Hepatocyte (in vitro differentiated cells): Measurements from ENCODE around the gene RBBP4. TPM values are rescaled to one million over a fixed set of nuclear protein-coding genes. Genes with fewer than 3 reads are reported as not detected.
"Not testable (repeated sequence)": the region's sequence is repeated elsewhere in the genome, so short reads cannot be mapped to it uniquely, and the experiment has no call there.

Experiments used
- DNase-seq: peaks from one replicate; pipeline ENCODE4 v3.0.0-alpha.2; 2016; ENCODE audit warnings: low spot score
- H2AFZ ChIP-seq: fragments of 200-600 bp; sonication (generic); 2 replicates; pipeline ENCODE4 v1.6.0; 2016; ENCODE audit warnings: antibody characterized with exemption, mild to moderate bottlenecking
- H3K27ac ChIP-seq: fragments of 200-600 bp; sonication (generic); 2 replicates; pipeline ENCODE4 v1.5.1; 2016; ENCODE audit warnings: mild to moderate bottlenecking
- H3K27me3 ChIP-seq: fragments of 200-600 bp; sonication (generic); 2 replicates; pipeline ENCODE4 v1.6.1; 2016
- H3K36me3 ChIP-seq: fragments of 200-600 bp; sonication (generic); replicated peaks from 2 replicates; pipeline ENCODE4 v1.5.1; 2016; ENCODE audit warnings: low read depth; ENCODE audit not compliant: insufficient read depth
- H3K4me1 ChIP-seq: fragments of 200-600 bp; sonication (generic); 2 replicates; pipeline ENCODE4 v1.5.1; 2016; ENCODE audit warnings: mild to moderate bottlenecking, moderate library complexity; ENCODE audit not compliant: insufficient read depth
- H3K4me2 ChIP-seq: fragments of 200-600 bp; sonication (generic); 2 replicates; pipeline ENCODE4 v1.6.0; 2016
- H3K4me3 ChIP-seq: fragments of 200-600 bp; sonication (generic); 2 replicates; pipeline ENCODE4 v1.5.1; 2016; ENCODE audit warnings: mild to moderate bottlenecking
- H3K79me2 ChIP-seq: fragments of 200-600 bp; sonication (generic); 2 replicates; pipeline ENCODE4 v1.6.0; 2017; ENCODE audit warnings: mild to moderate bottlenecking
- H3K9me2 ChIP-seq: fragments of 200-600 bp; sonication (generic); replicated peaks from 2 replicates; pipeline ENCODE4 v1.6.0; 2017; ENCODE audit warnings: mild to moderate bottlenecking; ENCODE audit not compliant: insufficient read depth
- H3K9me3 ChIP-seq: fragments of 200-600 bp; sonication (generic); 2 replicates; pipeline ENCODE4 v1.5.1; 2016; ENCODE audit warnings: low read depth, mild to moderate bottlenecking
- H4K20me1 ChIP-seq: fragments of 200-600 bp; sonication (generic); 2 replicates; pipeline ENCODE4 v1.6.0; 2016; ENCODE audit warnings: mild to moderate bottlenecking; ENCODE audit not compliant: insufficient read depth, poor library complexity, severe bottlenecking
- EZH2 ChIP-seq: fragments of 200-600 bp; sonication (generic); IDR thresholded peaks from 2 replicates; pipeline ENCODE4 v1.6.1; 2016; ENCODE audit warnings: antibody characterized with exemption, mild to moderate bottlenecking, borderline replicate concordance
- EZH2phosphoT487 ChIP-seq: fragments of 200-600 bp; sonication (generic); IDR thresholded peaks from one replicate; pipeline ENCODE4 v1.6.1; 2018; ENCODE audit warnings: antibody characterized with exemption, mild to moderate bottlenecking, low read depth, moderate library complexity; ENCODE audit not compliant: unreplicated experiment, severe bottlenecking
- WGBS: methylation state at CpG from one replicate; pipeline ENCODE4 v1.1.6; 2016; ENCODE audit warnings: low lambda C conversion rate; ENCODE audit errors: missing lambda C conversion rate; 5-methylcytosine and 5-hydroxymethylcytosine counted together
- polyA plus RNA-seq: library from polyadenylated mRNA; unstranded; fragments of >200 nt; fragmentation: Nextera tagmentation; extraction: Ambion mirVana; gene quantifications from 2 replicates; pipeline ENCODE4 v1.2.1, GENCODE V29; 2016
- total RNA-seq: library from RNA; depleted of rRNA; stranded (reverse); fragments of >200 nt; gene quantifications from 2 replicates; pipeline ENCODE4 v1.2.3, GENCODE V29; 2014
- TF ChIP-seq, protein P1 (sequence below): fragments of 200-600 bp; sonication (generic); IDR thresholded peaks from 2 replicates; pipeline ENCODE4 v1.5.1; 2016; ENCODE audit warnings: antibody characterized with exemption, mild to moderate bottlenecking; ENCODE audit not compliant: poor library complexity

The RBBP4 gene
- total and polyA plus RNA-seq, 2 experiments from 2014 or later = 139 to 177 TPM

DNA sequence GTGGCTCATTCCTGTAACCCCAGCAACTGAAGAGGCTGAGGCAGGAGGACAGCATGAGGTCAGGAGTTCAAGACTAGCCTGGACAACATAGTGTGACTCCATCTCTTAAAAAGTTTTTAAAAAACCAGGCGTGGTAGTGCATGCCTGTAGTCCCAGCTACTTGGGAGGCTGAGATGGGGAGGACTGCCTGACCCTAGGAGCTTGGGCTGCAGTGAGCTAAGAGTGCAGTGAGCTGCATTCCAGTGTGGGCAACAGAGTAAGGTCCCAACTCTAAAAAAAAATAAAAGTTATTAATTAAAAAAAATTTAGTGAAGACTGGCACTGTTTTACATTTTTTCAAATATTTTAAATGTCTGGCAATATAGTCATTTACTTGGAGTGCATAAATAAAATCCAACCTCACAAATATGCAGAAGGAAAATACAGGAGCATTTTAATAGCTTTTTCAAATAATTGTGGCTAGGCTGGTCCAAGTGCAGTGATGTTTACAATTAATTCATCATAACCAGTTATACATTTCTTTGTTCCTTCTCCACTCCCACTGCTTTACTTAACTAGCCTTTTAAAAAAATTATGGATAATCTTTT, 11.4 kb upstream of the RBBP4 start:
- Histone ChIP-seq H2AFZ (no peak overlapping the region), H3K9me2 (no peaks in the 10 kb centered on the region), H3K9me3 (no peaks in the 10 kb centered on the region), H3K27ac (no peak overlapping the region), H3K79me2 (peaks cover 78% of the 10 kb centered on the region), H3K4me1 (no peaks in the 10 kb centered on the region), H4K20me1 (peaks cover 5% of the 10 kb centered on the region), H3K36me3 (no peaks in the 10 kb centered on the region), H3K4me3 (no peak overlapping the region), H3K4me2 (no peak overlapping the region), H3K27me3 (no peaks in the 10 kb centered on the region)
- DNase-seq = no peak
- TF ChIP-seq EZH2phosphoT487 (no peak), EZH2 (no peak)
- TF ChIP-seq, protein P1, sequence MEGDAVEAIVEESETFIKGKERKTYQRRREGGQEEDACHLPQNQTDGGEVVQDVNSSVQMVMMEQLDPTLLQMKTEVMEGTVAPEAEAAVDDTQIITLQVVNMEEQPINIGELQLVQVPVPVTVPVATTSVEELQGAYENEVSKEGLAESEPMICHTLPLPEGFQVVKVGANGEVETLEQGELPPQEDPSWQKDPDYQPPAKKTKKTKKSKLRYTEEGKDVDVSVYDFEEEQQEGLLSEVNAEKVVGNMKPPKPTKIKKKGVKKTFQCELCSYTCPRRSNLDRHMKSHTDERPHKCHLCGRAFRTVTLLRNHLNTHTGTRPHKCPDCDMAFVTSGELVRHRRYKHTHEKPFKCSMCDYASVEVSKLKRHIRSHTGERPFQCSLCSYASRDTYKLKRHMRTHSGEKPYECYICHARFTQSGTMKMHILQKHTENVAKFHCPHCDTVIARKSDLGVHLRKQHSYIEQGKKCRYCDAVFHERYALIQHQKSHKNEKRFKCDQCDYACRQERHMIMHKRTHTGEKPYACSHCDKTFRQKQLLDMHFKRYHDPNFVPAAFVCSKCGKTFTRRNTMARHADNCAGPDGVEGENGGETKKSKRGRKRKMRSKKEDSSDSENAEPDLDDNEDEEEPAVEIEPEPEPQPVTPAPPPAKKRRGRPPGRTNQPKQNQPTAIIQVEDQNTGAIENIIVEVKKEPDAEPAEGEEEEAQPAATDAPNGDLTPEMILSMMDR = no peak
- WGBS = 93% methylated on average over 1 of the region's 1 CpG

DNA sequence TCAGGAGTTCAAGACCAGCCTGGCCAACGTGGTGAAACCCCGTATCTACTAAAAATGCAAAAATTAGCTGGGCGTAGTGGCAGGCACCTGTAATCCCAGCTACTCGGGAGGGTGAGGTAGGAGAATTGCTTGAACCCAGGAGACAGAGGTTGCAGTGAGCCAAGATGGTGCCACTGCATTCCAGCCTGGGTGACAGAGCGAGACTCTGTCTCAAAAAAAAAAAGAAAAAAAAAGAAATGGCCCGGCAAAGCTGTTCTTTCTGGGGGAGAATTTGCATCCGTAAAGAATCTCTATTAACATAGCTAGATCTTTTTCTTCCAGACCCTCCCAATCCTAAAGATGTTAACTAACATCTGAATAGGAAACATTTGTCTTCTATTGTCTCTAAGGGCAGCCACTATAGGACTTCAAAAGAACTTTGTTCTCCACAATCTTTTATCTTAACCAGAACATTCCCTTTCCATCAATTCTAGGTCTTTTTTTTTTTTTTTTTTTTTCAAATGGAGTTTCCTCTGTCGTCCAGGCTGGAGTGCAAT, 8.6 kb upstream of the RBBP4 start:
- not testable (repeated sequence) for H3K4me3 ChIP-seq, H3K27ac ChIP-seq, H2AFZ ChIP-seq, H3K4me1 ChIP-seq, H3K9me2 ChIP-seq, H3K9me3 ChIP-seq, H3K36me3 ChIP-seq, DNase-seq, H4K20me1 ChIP-seq, H3K4me2 ChIP-seq, H3K27me3 ChIP-seq
- peaks cover 74% of the 10 kb centered on the region for H3K79me2 ChIP-seq
- 77% methylated on average over 8 of the region's 8 CpGs for WGBS

DNA sequence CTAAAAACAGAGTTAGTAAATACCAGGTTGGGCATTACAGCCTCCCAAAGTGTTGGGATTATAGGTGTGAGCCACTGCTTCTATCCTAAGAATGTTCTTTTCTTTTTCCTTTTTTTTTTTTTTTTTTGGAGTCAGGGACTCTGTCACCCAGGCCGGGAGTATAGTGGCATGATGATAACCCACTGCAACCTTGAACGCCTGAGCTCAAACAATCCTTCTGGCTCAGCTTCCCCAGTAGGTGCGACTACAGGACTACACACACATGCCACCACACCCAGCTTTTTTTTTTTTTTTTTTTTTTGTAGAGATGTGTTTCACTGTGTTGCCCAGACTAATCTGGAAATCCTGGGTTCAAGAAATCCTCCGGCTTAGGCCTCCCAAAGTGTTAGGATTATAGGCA, 6.6 kb upstream of the RBBP4 start:
- Histone ChIP-seq H3K27me3 (no peaks in the 10 kb centered on the region), H3K27ac (no peak overlapping the region), H3K9me3 (no peaks in the 10 kb centered on the region), H3K4me1 (no peaks in the 10 kb centered on the region), H3K9me2 (no peaks in the 10 kb centered on the region), H3K79me2 (peaks cover 74% of the 10 kb centered on the region), H2AFZ (no peak overlapping the region), H3K36me3 (no peaks in the 10 kb centered on the region), H3K4me2 (no peak overlapping the region), H3K4me3 (no peak overlapping the region), H4K20me1 (peaks cover 2% of the 10 kb centered on the region)
- no peak for DNase-seq
- no peak for TF ChIP-seq EZH2phosphoT487
- no peak for TF ChIP-seq EZH2
- TF ChIP-seq, protein P1 = no peak
- 60% methylated on average over 4 of the region's 4 CpGs for WGBS

DNA sequence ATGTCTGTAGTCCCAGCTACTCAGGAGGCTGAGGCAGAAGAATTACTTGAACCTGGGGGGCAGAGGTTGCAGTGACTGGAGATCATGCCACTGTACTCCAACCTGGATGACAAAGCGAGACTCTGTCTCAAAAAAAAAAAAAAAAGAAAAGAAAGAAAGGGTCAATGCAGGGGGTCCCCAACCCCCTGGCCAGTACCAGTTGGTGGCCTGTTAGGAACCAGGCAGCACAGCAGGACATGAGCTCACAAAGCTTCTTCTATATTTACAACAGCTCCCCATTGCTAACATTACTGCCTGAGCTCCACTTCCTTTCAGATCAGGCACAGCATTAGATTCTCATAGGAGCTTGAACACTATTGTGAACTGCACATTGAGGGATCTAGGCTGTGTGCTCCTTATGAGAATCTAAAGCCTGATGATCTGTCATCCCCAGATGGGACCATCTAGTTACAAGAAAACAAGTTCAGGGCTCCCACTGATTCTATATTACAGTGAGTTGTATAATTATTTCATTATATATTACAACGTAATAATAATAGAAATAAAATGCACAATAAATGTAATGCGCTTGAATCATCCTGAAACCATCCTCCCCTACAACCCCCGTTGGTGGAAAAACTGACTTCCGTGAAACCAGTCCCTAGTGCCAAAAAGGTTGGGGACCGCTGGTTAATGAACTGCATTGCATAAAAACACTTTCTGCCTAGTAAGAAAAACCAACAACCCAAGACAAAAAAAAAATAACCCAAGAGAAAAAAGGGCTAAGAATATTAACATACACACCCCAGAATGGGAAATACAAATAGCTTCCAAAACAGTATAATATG, 3.5 kb upstream of the RBBP4 start:
- H3K4me1 ChIP-seq = peaks cover 9% of the 10 kb centered on the region
- DNase-seq = no peak
- H3K4me2 ChIP-seq = no peak overlapping the region
- no peak overlapping the region for H3K4me3 ChIP-seq
- peaks cover 71% of the 10 kb centered on the region for H3K79me2 ChIP-seq
- 94% methylated on average over 6 of the region's 6 CpGs for WGBS
- H4K20me1 ChIP-seq = peaks cover 2% of the 10 kb centered on the region
- TF ChIP-seq, protein P1 = no peak
- no peak for TF ChIP-seq EZH2
- TF ChIP-seq EZH2phosphoT487 = no peak
- H3K27me3 ChIP-seq = no peaks in the 10 kb centered on the region
- no peak overlapping the region for H3K27ac ChIP-seq
- H2AFZ ChIP-seq = no peak overlapping the region
- no peaks in the 10 kb centered on the region for H3K9me2 ChIP-seq
- H3K9me3 ChIP-seq = no peaks in the 10 kb centered on the region
- H3K36me3 ChIP-seq = peaks cover 4% of the 10 kb centered on the region
